ENCODE data around the gene KCNN3.

The KCNN3 gene

GRCh38 chr1:154791292-154792166, 78.6 kb downstream of the KCNN3 start:
- DNase-seq = peak; percentile 83

GRCh38 chr1:154788886-154789285, 81.2 kb downstream of the KCNN3 start:
- no peak for DNase-seq

GRCh38 chr1:154788110-154788870, 81.8 kb downstream of the KCNN3 start:
- DNase-seq = no peak

- no peak for DNase-seq
Measured at GRCh38 chr1:154786804-154787570, 83.1 kb downstream of the KCNN3 start.

- peak; percentile 73 for DNase-seq
Measured at GRCh38 chr1:154784924-154785531, 85.1 kb downstream of the KCNN3 start.

GRCh38 chr1:154784416-154784815, 85.7 kb downstream of the KCNN3 start:
- no peak for DNase-seq

- DNase-seq = no peak
Measured at GRCh38 chr1:154783976-154784375, 86.1 kb downstream of the KCNN3 start.

GRCh38 chr1:154780541-154780940, 89.5 kb downstream of the KCNN3 start:
- DNase-seq = no peak

GRCh38 chr1:154779551-154780189, 90.4 kb downstream of the KCNN3 start:
- DNase-seq = no peak

GRCh38 chr1:154778944-154779343, 91.1 kb downstream of the KCNN3 start:
- no peak for DNase-seq

GRCh38 chr1:154778275-154778674, 91.8 kb downstream of the KCNN3 start:
- DNase-seq = no peak

- no peak for DNase-seq
Measured at GRCh38 chr1:154777781-154778180, 92.3 kb downstream of the KCNN3 start.

GRCh38 chr1:154777154-154777553, 92.9 kb downstream of the KCNN3 start:
- no peak for DNase-seq

GRCh38 chr1:154775621-154776605, 94.2 kb downstream of the KCNN3 start:
- DNase-seq = no peak

GRCh38 chr1:154774175-154774855, 95.8 kb downstream of the KCNN3 start:
- DNase-seq = no peak

GRCh38 chr1:154773551-154773950, 96.5 kb downstream of the KCNN3 start:
- no peak for DNase-seq

GRCh38 chr1:154772606-154773506, 97.2 kb downstream of the KCNN3 start:
- peak; percentile 18 for DNase-seq

GRCh38 chr1:154772056-154772455, 98.0 kb downstream of the KCNN3 start:
- no peak for DNase-seq

- DNase-seq = no peak
Measured at GRCh38 chr1:154770897-154771594, 99.0 kb downstream of the KCNN3 start.

Data from CD4-positive, alpha-beta T cell treated with Interleukin-10 for 1 hour (primary cell).